ENCODE data around the gene RAB5B.
A peak's percentile ranks its signal among the peaks of the same experiment; 100 is the strongest.
"Not testable (repeated sequence)": the region's sequence is repeated elsewhere in the genome, so short reads cannot be mapped to it uniquely, and the experiment has no call there.

The RAB5B gene

GRCh38 chr12:55974308-55974730 lies 441 bp downstream of the RAB5B start:
- Histone ChIP-seq H3K27me3 (ENCODE audit: control insufficient read depth, insufficient read depth, low read length) (no peaks in the 10 kb centered on the region), H3K9ac (ENCODE audit: low read length) (peak overlapping the region; percentile 99), H3K27ac (ENCODE audit: low read depth, low read length) (peak overlapping the region; percentile 98), H3K4me1 (ENCODE audit: control insufficient read depth, insufficient read depth, low read length) (peaks cover 15% of the 10 kb centered on the region), H3K36me3 (ENCODE audit: control insufficient read depth, insufficient read depth, low read length) (no peaks in the 10 kb centered on the region), H3K4me3 (ENCODE audit: low read length) (peak overlapping the region; percentile 95)

- H3K36me3 ChIP-seq (ENCODE audit: control insufficient read depth, insufficient read depth, low read length) = peaks cover 5% of the 10 kb centered on the region
- no peak overlapping the region for H3K27ac ChIP-seq (ENCODE audit: low read depth, low read length)
- H3K9ac ChIP-seq (ENCODE audit: low read length) = no peak overlapping the region
- H3K4me1 ChIP-seq (ENCODE audit: control insufficient read depth, insufficient read depth, low read length) = peaks cover 10% of the 10 kb centered on the region
- H3K27me3 ChIP-seq (ENCODE audit: control insufficient read depth, insufficient read depth, low read length) = no peaks in the 10 kb centered on the region
- no peak overlapping the region for H3K4me3 ChIP-seq (ENCODE audit: low read length)
Observed at GRCh38 chr12:55978393-55978792, 4.5 kb downstream of the RAB5B start.

- Histone ChIP-seq H3K27me3 (ENCODE audit: control insufficient read depth, insufficient read depth, low read length) (no peaks in the 10 kb centered on the region), H3K27ac (ENCODE audit: low read depth, low read length) (no peak overlapping the region), H3K9ac (ENCODE audit: low read length) (no peak overlapping the region), H3K36me3 (ENCODE audit: control insufficient read depth, insufficient read depth, low read length) (peaks cover 5% of the 10 kb centered on the region), H3K4me3 (ENCODE audit: low read length) (no peak overlapping the region), H3K4me1 (ENCODE audit: control insufficient read depth, insufficient read depth, low read length) (peaks cover 10% of the 10 kb centered on the region)
Observed at GRCh38 chr12:55979069-55979468, 5.2 kb downstream of the RAB5B start.

- not testable (repeated sequence) for H3K4me3 ChIP-seq (ENCODE audit: low read length); H3K4me1 ChIP-seq (ENCODE audit: control insufficient read depth, insufficient read depth, low read length); H3K9ac ChIP-seq (ENCODE audit: low read length); H3K27ac ChIP-seq (ENCODE audit: low read depth, low read length); H3K27me3 ChIP-seq (ENCODE audit: control insufficient read depth, insufficient read depth, low read length)
- peaks cover 15% of the 10 kb centered on the region for H3K36me3 ChIP-seq (ENCODE audit: control insufficient read depth, insufficient read depth, low read length)
Observed at GRCh38 chr12:55981882-55982281, 8.0 kb downstream of the RAB5B start.

GRCh38 chr12:55982319-55982936 lies 8.6 kb downstream of the RAB5B start:
- Histone ChIP-seq H3K4me3 (ENCODE audit: low read length) (no peak overlapping the region), H3K36me3 (ENCODE audit: control insufficient read depth, insufficient read depth, low read length) (peaks cover 15% of the 10 kb centered on the region), H3K27me3 (ENCODE audit: control insufficient read depth, insufficient read depth, low read length) (no peaks in the 10 kb centered on the region), H3K9ac (ENCODE audit: low read length) (no peak overlapping the region), H3K27ac (ENCODE audit: low read depth, low read length) (no peak overlapping the region), H3K4me1 (ENCODE audit: control insufficient read depth, insufficient read depth, low read length) (no peaks in the 10 kb centered on the region)

GRCh38 chr12:55983232-55983842 lies 9.5 kb downstream of the RAB5B start:
- no peak overlapping the region for H3K9ac ChIP-seq (ENCODE audit: low read length)
- H3K27me3 ChIP-seq (ENCODE audit: control insufficient read depth, insufficient read depth, low read length) = no peaks in the 10 kb centered on the region
- no peak overlapping the region for H3K27ac ChIP-seq (ENCODE audit: low read depth, low read length)
- H3K4me1 ChIP-seq (ENCODE audit: control insufficient read depth, insufficient read depth, low read length) = no peaks in the 10 kb centered on the region
- H3K4me3 ChIP-seq (ENCODE audit: low read length) = no peak overlapping the region
- H3K36me3 ChIP-seq (ENCODE audit: control insufficient read depth, insufficient read depth, low read length) = peaks cover 15% of the 10 kb centered on the region

- Histone ChIP-seq H3K9ac (ENCODE audit: low read length) (no peak overlapping the region), H3K27me3 (ENCODE audit: control insufficient read depth, insufficient read depth, low read length) (no peaks in the 10 kb centered on the region), H3K27ac (ENCODE audit: low read depth, low read length) (no peak overlapping the region), H3K4me1 (ENCODE audit: control insufficient read depth, insufficient read depth, low read length) (no peaks in the 10 kb centered on the region), H3K4me3 (ENCODE audit: low read length) (no peak overlapping the region), H3K36me3 (ENCODE audit: control insufficient read depth, insufficient read depth, low read length) (peaks cover 18% of the 10 kb centered on the region)
Observed at GRCh38 chr12:55984861-55985260, 11.0 kb downstream of the RAB5B start.

GRCh38 chr12:55985341-55985740 lies 11.5 kb downstream of the RAB5B start:
- no peak overlapping the region for H3K9ac ChIP-seq (ENCODE audit: low read length)

GRCh38 chr12:55985976-55986375 lies 12.1 kb downstream of the RAB5B start:
- H3K4me1 ChIP-seq (ENCODE audit: control insufficient read depth, insufficient read depth, low read length); H3K27me3 ChIP-seq (ENCODE audit: control insufficient read depth, insufficient read depth, low read length); H3K9ac ChIP-seq (ENCODE audit: low read length); H3K4me3 ChIP-seq (ENCODE audit: low read length); H3K27ac ChIP-seq (ENCODE audit: low read depth, low read length): not testable (repeated sequence)
- peaks cover 26% of the 10 kb centered on the region for H3K36me3 ChIP-seq (ENCODE audit: control insufficient read depth, insufficient read depth, low read length)

More at GRCh38 chr12:55985341-55985740, 11.5 kb downstream of the RAB5B start:
- Histone ChIP-seq H3K36me3 (ENCODE audit: control insufficient read depth, insufficient read depth, low read length) (peaks cover 20% of the 10 kb centered on the region), H3K27me3 (ENCODE audit: control insufficient read depth, insufficient read depth, low read length) (no peaks in the 10 kb centered on the region), H3K27ac (ENCODE audit: low read depth, low read length) (no peak overlapping the region), H3K4me1 (ENCODE audit: control insufficient read depth, insufficient read depth, low read length) (no peaks in the 10 kb centered on the region), H3K4me3 (ENCODE audit: low read length) (no peak overlapping the region)

GRCh38 chr12:55991110-55991509 lies 17.2 kb downstream of the RAB5B start:
- H3K27me3 ChIP-seq (ENCODE audit: control insufficient read depth, insufficient read depth, low read length) = no peaks in the 10 kb centered on the region
- no peaks in the 10 kb centered on the region for H3K4me1 ChIP-seq (ENCODE audit: control insufficient read depth, insufficient read depth, low read length)
- H3K9ac ChIP-seq (ENCODE audit: low read length) = no peak overlapping the region
- peaks cover 40% of the 10 kb centered on the region for H3K36me3 ChIP-seq (ENCODE audit: control insufficient read depth, insufficient read depth, low read length)
- H3K27ac ChIP-seq (ENCODE audit: low read depth, low read length) = no peak overlapping the region
- H3K4me3 ChIP-seq (ENCODE audit: low read length) = no peak overlapping the region

- H3K4me3 ChIP-seq (ENCODE audit: low read length) = no peak overlapping the region
- H3K4me1 ChIP-seq (ENCODE audit: control insufficient read depth, insufficient read depth, low read length) = no peaks in the 10 kb centered on the region
- no peaks in the 10 kb centered on the region for H3K27me3 ChIP-seq (ENCODE audit: control insufficient read depth, insufficient read depth, low read length)
- H3K36me3 ChIP-seq (ENCODE audit: control insufficient read depth, insufficient read depth, low read length) = peaks cover 37% of the 10 kb centered on the region
- no peak overlapping the region for H3K27ac ChIP-seq (ENCODE audit: low read depth, low read length)
- H3K9ac ChIP-seq (ENCODE audit: low read length) = no peak overlapping the region
Observed at GRCh38 chr12:55993230-55993853, 19.5 kb downstream of the RAB5B start.

- Histone ChIP-seq H3K4me1 (ENCODE audit: control insufficient read depth, insufficient read depth, low read length) (no peaks in the 10 kb centered on the region), H3K27ac (ENCODE audit: low read depth, low read length) (no peak overlapping the region), H3K36me3 (ENCODE audit: control insufficient read depth, insufficient read depth, low read length) (peaks cover 32% of the 10 kb centered on the region), H3K4me3 (ENCODE audit: low read length) (no peak overlapping the region), H3K9ac (ENCODE audit: low read length) (no peak overlapping the region), H3K27me3 (ENCODE audit: control insufficient read depth, insufficient read depth, low read length) (no peaks in the 10 kb centered on the region)
Observed at GRCh38 chr12:55995366-55995765, 21.5 kb downstream of the RAB5B start.

Measured in rectal smooth muscle tissue (tissue), 1 donor.